Rectal smooth muscle tissue (tissue), 1 donor: ENCODE results near the gene ZNF140.
A peak's percentile ranks its signal among the peaks of the same experiment; 100 is the strongest.

ENCODE experiments used
- H3K27ac ChIP-seq: one replicate; pipeline ENCODE4 v1.7.0; 2013; ENCODE audit warnings: low read depth, low read length, inconsistent platforms
- H3K27me3 ChIP-seq: one replicate; pipeline ENCODE4 v1.7.0; 2013; ENCODE audit warnings: low read length; ENCODE audit not compliant: control insufficient read depth, insufficient read depth
- H3K36me3 ChIP-seq: one replicate; pipeline ENCODE4 v1.7.0; 2013; ENCODE audit warnings: low read length; ENCODE audit not compliant: control insufficient read depth, insufficient read depth
- H3K4me1 ChIP-seq: one replicate; pipeline ENCODE4 v1.7.0; 2013; ENCODE audit warnings: low read length; ENCODE audit not compliant: control insufficient read depth, insufficient read depth
- H3K4me3 ChIP-seq: one replicate; pipeline ENCODE4 v1.7.0; 2013; ENCODE audit warnings: low read length
- H3K9ac ChIP-seq: one replicate; pipeline ENCODE4 v1.7.0; 2013; ENCODE audit warnings: low read length

ZNF140 gene

GRCh38 chr12:133080368-133081158 is at the start of gene ZNF140:
Gene ZNF140 (plus strand): TSS chr12:133080923. CDS start chr12:133081321, 398 bp downstream.
- Histone ChIP-seq H3K27me3 (no peaks in the 10 kb centered on the region), H3K4me3 (peak within 1 kb of the TSS; percentile 91), H3K4me1 (peaks cover 3% of the 10 kb centered on the region), H3K9ac (peak within 1 kb of the TSS; percentile 95), H3K27ac (peak within 1 kb of the TSS; percentile 99), H3K36me3 (peaks cover 22% of the 10 kb centered on the region)

GRCh38 chr12:133037207-133038005 is 43.3 kb upstream of the ZNF140 start, which contains the start of gene ZNF84:
Gene ZNF84 (plus strand): TSS chr12:133037509. CDS start chr12:133041468, 3,959 bp downstream.
- H3K4me1 ChIP-seq: no peaks in the 10 kb centered on the region
- peak within 1 kb of the TSS; percentile 80 for H3K4me3 ChIP-seq
- peak within 1 kb of the TSS; percentile 73 for H3K9ac ChIP-seq
- peaks cover 18% of the 10 kb centered on the region for H3K36me3 ChIP-seq
- no peaks in the 10 kb centered on the region for H3K27me3 ChIP-seq
- peak within 1 kb of the TSS; percentile 92 for H3K27ac ChIP-seq

- Histone ChIP-seq H3K4me1 (no peaks in the 10 kb centered on the region), H3K36me3 (peaks cover 24% of the 10 kb centered on the region), H3K27ac (peak overlapping the region; percentile 92), H3K9ac (no peak overlapping the region), H3K27me3 (no peaks in the 10 kb centered on the region), H3K4me3 (peak overlapping the region; percentile 80)
Observed at GRCh38 chr12:133038118-133038709, 42.5 kb upstream of the ZNF140 start.

GRCh38 chr12:133046698-133047097 is 34.0 kb upstream of the ZNF140 start:
- Histone ChIP-seq H3K36me3 (peaks cover 60% of the 10 kb centered on the region), H3K4me3 (no peak overlapping the region), H3K27ac (no peak overlapping the region), H3K27me3 (no peaks in the 10 kb centered on the region), H3K9ac (no peak overlapping the region), H3K4me1 (no peaks in the 10 kb centered on the region)

- no peaks in the 10 kb centered on the region for H3K27me3 ChIP-seq
- no peak overlapping the region for H3K9ac ChIP-seq
- H3K36me3 ChIP-seq: peaks cover 36% of the 10 kb centered on the region
- no peak overlapping the region for H3K27ac ChIP-seq
- H3K4me3 ChIP-seq: peak overlapping the region; percentile 14
- H3K4me1 ChIP-seq: no peaks in the 10 kb centered on the region
Observed at GRCh38 chr12:133057446-133057845, 23.3 kb upstream of the ZNF140 start.

GRCh38 chr12:133058203-133059113 is 22.3 kb upstream of the ZNF140 start:
- Histone ChIP-seq H3K4me3 (peak overlapping the region; percentile 30), H3K4me1 (no peaks in the 10 kb centered on the region), H3K9ac (no peak overlapping the region), H3K27me3 (no peaks in the 10 kb centered on the region), H3K27ac (no peak overlapping the region), H3K36me3 (peaks cover 28% of the 10 kb centered on the region)

GRCh38 chr12:133061954-133062353 is 18.8 kb upstream of the ZNF140 start:
- Histone ChIP-seq H3K27ac (no peak overlapping the region), H3K4me1 (no peaks in the 10 kb centered on the region), H3K27me3 (no peaks in the 10 kb centered on the region), H3K36me3 (peaks cover 20% of the 10 kb centered on the region), H3K4me3 (no peak overlapping the region), H3K9ac (no peak overlapping the region)

GRCh38 chr12:133063556-133063955 is 17.2 kb upstream of the ZNF140 start:
- Histone ChIP-seq H3K27ac (no peak overlapping the region), H3K4me1 (no peaks in the 10 kb centered on the region), H3K9ac (no peak overlapping the region), H3K4me3 (no peak overlapping the region), H3K27me3 (no peaks in the 10 kb centered on the region), H3K36me3 (peaks cover 9% of the 10 kb centered on the region)

GRCh38 chr12:133073836-133074235 is 6.9 kb upstream of the ZNF140 start:
- no peak overlapping the region for H3K4me3 ChIP-seq
- no peak overlapping the region for H3K9ac ChIP-seq
- H3K36me3 ChIP-seq: no peaks in the 10 kb centered on the region
- no peaks in the 10 kb centered on the region for H3K27me3 ChIP-seq
- H3K27ac ChIP-seq: no peak overlapping the region
- no peaks in the 10 kb centered on the region for H3K4me1 ChIP-seq

- H3K4me3 ChIP-seq: peak overlapping the region; percentile 91
- H3K27ac ChIP-seq: peak overlapping the region; percentile 99
- H3K27me3 ChIP-seq: no peaks in the 10 kb centered on the region
- H3K4me1 ChIP-seq: peaks cover 3% of the 10 kb centered on the region
- peaks cover 18% of the 10 kb centered on the region for H3K36me3 ChIP-seq
- H3K9ac ChIP-seq: peak overlapping the region; percentile 89
Observed at GRCh38 chr12:133080026-133080367, 726 bp upstream of the ZNF140 start.

GRCh38 chr12:133081159-133081780 is 547 bp downstream of the ZNF140 start:
- H3K27me3 ChIP-seq: no peaks in the 10 kb centered on the region
- H3K4me1 ChIP-seq: peaks cover 3% of the 10 kb centered on the region
- H3K4me3 ChIP-seq: peak overlapping the region; percentile 91
- peak overlapping the region; percentile 95 for H3K9ac ChIP-seq
- peaks cover 29% of the 10 kb centered on the region for H3K36me3 ChIP-seq
- H3K27ac ChIP-seq: peak overlapping the region; percentile 99
